AML-193 (cell line): ENCODE measurements around the gene EMCN.
A peak's percentile ranks its signal among the peaks of the same experiment; 100 is the strongest.
"Not testable (repeated sequence)": the region's sequence is repeated elsewhere in the genome, so short reads cannot be mapped to it uniquely, and the experiment has no call there.

Source experiments
- DNase-seq, 2 experiments: peaks; one replicate each; lab custom pipeline; 2025; lab: John Stamatoyannopoulos, UW

The EMCN gene

DNA sequence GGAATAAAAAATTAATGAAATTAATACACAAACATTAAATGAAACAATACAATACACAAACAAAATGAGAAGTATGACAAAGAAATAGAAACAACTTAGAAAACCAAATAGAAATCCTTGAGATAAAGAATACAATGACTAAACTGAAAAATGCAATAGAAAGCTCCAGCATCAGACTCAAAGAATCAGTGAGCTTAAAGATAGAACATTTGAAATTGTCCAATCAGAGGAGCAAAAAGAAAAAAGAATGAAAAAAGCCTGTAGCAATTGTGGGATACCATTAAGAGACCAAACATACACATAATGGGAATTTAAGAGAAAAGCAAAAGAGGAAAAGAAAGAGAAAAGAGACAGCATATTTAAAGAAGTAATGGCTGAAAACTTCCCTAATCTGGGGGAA is 25.7 kb downstream of the EMCN start:
- no peak for DNase-seq

GRCh38 chr4:100489305-100489704 is 28.5 kb downstream of the EMCN start:
- no peak for DNase-seq

DNA sequence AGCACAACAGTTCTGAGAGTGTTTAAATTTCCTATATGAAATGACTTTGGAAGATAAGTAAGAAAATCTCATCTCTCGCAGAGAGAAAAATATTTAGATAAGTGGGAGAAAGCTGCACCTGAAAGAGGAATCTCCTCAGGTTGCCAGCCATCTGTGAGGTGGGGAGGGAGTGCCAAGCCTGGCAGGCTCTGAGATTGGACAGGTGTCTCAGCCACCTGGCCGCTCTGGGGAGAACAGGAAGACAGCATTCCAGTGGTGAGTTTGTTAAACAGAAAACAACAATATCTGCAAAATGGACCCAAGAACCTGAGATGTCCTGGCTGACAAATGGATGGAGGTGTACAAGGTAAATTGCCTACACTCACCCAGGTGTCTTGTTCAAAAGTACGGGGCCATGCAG is 31.3 kb downstream of the EMCN start:
- DNase-seq, result no peak

GRCh38 chr4:100483796-100484195 is 34.0 kb downstream of the EMCN start:
- DNase-seq, result no peak

GRCh38 chr4:100479971-100480370 is 37.9 kb downstream of the EMCN start:
- no peak for DNase-seq

DNA sequence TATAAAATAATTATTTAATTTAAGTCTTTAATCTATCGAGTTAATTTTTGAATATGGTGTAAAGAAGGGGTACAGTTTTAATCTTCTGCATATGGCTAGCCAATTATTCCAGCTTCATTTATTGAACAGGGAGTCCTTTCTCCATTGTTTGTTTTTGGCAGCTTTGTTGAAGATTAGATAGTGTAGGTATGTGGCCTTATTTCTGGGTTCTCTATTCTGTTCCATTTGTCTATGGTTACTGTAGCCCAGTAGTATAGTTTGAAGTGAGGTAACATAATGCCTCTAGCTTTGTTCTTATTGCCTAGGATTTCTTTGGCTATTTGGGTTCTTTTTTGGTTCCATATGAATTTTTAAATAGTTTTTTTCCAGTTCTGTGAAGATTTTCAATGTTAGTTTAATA is 48.3 kb downstream of the EMCN start:
- no peak for DNase-seq

DNA sequence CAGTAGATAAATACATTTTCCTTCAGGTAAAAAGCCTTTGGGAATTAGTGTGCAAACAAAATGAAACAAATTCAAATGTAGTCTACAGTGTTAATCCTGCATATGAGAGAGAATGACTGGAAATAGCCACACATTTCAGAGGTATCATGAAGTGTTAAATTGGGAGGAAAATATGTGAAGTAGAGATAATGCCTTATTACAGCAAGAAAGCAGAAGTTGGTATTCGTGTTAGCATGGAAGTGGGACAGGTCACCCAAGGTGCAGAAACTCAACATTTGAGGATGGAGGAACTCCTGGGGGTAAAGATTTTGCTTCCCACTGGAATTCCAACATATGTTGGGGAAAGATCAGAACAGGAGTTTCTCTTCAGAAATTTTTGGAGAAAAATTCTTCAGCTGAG is 51.3 kb downstream of the EMCN start:
- DNase-seq, result no peak

GRCh38 chr4:100461807-100462605 is 55.8 kb downstream of the EMCN start:
- no peak for DNase-seq

DNA sequence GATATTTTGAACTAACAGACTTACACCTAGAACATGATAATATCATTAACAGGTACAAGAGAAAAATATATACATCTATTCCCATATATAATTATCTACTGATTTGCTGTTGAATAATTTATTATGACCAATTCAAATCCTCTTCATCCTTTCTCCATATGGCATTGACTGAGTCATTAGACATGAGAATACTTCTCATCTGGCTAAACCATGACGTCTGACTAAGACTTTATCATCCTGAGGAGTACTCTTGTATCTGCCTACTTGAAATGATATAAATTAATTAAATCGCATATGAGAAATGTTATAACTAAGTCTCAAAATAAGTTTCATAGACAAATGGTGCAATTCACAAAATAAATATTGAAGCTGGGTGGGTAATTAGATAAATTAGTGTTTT is 67.4 kb downstream of the EMCN start:
- DNase-seq, result no peak

GRCh38 chr4:100431416-100431815 is 86.4 kb downstream of the EMCN start:
- DNase-seq, result no peak

DNA sequence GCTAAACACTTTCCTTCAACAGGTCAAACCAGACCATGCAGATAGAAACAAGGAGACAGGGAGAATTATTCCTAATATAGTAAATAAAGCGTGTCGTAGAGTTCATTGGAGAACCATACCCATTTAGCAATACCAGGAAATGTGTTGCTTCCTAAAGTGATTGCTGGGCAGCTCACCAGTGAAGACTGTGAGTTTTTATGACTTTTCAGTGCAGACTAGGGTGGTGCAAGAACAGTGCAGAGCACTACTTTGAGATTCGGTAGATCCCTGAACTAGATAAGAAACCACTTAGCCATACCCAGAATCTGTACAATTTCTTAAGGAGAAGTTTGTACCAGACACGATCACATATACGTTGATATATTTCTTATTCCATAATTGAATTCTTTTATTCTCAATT is 87.4 kb downstream of the EMCN start:
- DNase-seq, result peak; percentile 55 to 65

- no peak for DNase-seq
Observed at GRCh38 chr4:100429616-100430015, 88.2 kb downstream of the EMCN start.

- peak; percentile 23 to 37 for DNase-seq
Observed at GRCh38 chr4:100428051-100428450, 89.8 kb downstream of the EMCN start.

DNA sequence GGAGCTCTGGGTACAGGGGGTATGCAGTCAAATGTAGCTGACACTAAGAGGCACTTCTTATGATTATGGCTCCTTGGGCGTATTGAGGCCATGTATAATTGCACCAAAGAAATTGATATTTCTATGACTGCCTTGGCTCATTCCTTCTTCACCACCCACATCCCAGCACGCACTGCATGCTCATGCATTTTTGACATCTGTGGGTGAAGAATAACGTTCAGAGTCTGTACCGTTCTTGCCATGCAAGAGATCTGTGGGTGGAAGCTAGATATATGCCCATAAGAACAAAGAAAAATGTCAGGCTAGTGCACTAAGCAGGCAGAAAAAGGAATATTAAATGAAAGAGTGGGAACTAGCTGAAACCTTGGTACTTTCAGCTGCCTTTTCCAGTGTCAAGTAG is 93.4 kb downstream of the EMCN start:
- no peak for DNase-seq

DNA sequence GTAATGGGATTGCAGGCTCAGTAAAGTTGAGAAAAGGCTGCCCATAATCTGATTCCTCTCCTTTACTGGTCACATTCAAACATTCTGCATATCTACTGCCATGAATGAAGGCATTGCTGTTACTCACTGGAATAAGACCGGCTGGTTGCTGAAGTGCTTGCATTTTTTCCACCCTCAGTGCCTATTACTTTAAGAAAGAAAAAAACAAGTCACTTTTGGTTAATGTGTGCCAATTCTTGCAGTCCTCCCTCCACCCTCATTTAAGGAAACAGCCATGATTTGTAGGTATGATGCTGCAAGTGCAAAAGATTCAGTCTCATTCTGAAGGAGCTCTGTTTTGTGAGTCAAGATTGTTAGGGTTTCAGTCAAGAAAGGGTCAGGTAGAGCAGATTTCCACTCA is 94.9 kb downstream of the EMCN start:
- DNase-seq, result no peak

DNA sequence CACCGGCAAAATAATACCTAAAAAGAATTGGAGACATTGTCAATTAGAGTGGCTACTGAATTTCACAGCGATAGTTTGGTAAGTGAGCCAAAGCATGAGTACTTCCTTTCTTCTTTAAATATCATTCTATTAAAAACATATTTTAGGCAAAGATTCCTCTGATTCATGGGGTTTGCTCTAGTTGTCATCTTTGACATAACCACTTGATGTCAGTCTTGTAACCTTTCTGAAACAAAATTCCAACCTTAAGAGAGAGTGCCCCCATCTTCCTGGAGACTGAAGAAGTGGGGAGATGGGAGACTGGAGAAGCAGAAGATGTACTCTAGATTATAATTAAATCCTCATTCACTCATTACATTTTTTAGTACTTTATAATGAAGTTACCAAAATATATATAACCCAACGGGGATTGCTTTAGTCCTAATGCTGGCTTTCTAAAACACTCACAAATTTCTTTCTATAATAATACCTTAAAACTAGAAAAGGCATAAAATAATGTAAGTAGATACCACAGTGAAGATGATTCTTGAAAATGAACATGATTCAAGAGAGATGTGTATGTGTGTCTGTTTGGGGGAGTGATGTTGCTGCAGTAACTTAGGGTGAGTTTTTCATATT is 96.4 kb downstream of the EMCN start:
- DNase-seq, result peak; percentile 44 to 45

DNA sequence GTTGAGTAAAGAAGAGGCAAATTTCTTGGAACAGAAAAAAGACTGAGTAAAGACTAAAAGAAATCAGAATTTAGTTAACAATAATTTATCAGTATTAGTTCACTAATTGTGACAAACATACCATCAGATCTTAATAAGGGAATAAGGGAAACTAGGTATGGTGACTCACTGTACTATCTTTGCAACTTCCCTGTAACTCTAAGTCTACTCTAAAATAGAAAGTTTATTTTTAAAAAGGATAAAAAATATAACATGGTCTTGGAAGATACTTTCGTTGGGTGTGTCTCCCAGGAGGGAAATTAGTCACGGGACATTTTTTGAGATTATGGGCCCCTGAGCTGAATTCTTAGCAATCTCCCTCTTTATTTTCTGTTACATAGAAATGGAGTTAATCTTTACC is 97.3 kb downstream of the EMCN start:
- no peak for DNase-seq

- DNase-seq, result no peak
Observed at GRCh38 chr4:100417565-100417964, 100.3 kb downstream of the EMCN start.

DNA sequence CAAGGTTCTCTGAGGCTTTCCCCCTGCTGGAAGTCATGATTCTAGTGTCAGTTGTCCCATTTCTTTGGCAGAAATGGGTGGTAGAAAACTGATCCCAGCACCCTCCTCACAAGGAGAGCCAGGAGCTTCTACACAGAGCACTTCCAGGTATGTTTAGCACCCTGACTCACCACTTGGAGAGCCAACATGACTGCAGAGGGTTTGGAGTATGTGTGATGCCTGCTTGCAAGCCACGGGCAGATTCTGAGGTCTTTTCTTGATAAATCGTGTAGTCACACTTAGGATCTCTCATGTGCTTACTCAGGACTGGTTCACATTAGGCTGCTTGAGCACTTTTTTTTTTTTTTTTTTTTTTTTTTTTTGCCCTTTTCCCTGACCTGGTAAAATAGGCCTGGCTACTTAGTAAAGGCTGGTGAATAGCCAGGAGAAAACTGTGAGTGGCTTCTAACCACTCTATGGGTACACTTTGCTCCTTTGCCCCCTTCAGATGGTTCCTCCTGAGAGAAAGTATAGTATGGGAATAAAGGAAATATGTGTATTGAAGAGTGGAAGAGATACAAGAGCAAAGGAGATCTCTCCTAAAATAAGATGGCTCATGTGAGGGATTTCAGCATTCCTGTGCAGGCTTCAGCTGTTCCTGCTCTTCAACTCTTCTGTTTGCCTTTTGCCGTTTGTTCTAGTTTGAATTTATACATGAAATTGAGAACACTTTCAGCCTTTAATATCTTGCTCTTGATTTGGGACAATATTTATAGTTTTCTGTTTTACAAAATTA is 103.6 kb downstream of the EMCN start:
- DNase-seq, result no peak

- DNase-seq, result no peak
Observed at GRCh38 chr4:100391863-100392262, 126.0 kb downstream of the EMCN start.

GRCh38 chr4:100391086-100391485 is 126.7 kb downstream of the EMCN start:
- DNase-seq, result no peak

DNA sequence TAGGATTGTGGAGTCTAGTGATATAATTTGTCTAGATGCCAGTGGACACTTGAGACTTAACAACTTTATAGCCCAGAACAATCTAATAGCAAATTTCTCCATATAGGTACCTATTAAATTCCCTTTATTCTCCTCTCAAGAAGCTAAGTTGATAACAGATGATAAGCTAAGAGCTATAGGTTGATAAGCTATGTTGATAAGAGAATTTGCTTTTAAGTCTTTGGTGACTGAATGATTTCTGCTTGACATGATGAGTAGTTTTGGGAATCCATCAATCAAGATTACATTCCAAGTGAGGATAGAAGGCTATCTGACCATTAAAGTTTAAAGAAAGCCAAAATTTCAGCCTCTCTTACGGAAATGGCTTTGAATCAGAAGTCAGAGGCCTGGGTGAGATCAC is 131.6 kb downstream of the EMCN start:
- DNase-seq, result no peak

DNA sequence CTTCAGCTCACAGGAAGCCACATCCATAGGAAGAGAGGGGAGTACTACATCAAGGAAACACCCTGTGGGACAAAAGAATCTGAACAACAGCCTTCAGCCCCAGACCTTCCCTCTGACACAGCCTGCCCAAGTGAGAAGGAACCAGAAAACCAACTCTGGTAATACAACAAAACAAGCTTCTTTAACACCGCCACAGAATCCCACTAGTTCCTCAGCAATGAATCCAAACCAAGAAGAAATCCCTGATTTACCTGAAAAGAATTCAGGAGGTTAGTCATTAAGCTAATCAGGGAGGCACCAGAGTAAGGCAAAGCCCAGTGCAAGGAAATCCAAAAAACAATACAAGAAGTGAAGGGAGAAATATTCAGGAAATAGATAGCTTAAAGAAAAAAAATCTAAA is 137.4 kb downstream of the EMCN start:
- DNase-seq, result not testable (repeated sequence)
